GM23338 (cell line): ENCODE data around the gene DCDC2.

Source experiments
- CREB1 ChIP-seq: fragments of 250-450 bp; sonication (Bioruptor Pico); IDR thresholded peaks from 2 replicates; pipeline ENCODE4 v1.5.0; 2020; ENCODE audit warnings: low read depth, mild to moderate bottlenecking, moderate library complexity
- EZH2 ChIP-seq: fragments of 200-600 bp; sonication (generic); IDR thresholded peaks from one replicate; pipeline ENCODE4 v1.8.0; 2017; ENCODE audit warnings: antibody characterized with exemption, mild to moderate bottlenecking, low read depth; ENCODE audit not compliant: unreplicated experiment
- EZH2phosphoT487 ChIP-seq: fragments of 200-600 bp; sonication (generic); IDR thresholded peaks from one replicate; pipeline ENCODE4 v1.8.1; 2018; ENCODE audit warnings: antibody characterized with exemption; ENCODE audit not compliant: unreplicated experiment
- NANOG ChIP-seq: IDR thresholded peaks from 2 replicates; pipeline ENCODE4 v1.6.1; 2016; ENCODE audit warnings: antibody characterized with exemption, borderline replicate concordance
- POLR2AphosphoS5 ChIP-seq: IDR thresholded peaks from 2 replicates; pipeline ENCODE4 v1.6.1; 2016; ENCODE audit warnings: antibody characterized with exemption, low read depth
- REST ChIP-seq: IDR thresholded peaks from one replicate; pipeline ENCODE4 v1.6.1; 2018; ENCODE audit warnings: antibody characterized with exemption; ENCODE audit not compliant: unreplicated experiment
- ZNF114 ChIP-seq: fragments of 250-450 bp; sonication (Bioruptor Pico); IDR thresholded peaks from 2 replicates; pipeline ENCODE4 v1.5.0; 2020; ENCODE audit warnings: mild to moderate bottlenecking, moderate library complexity
- TF ChIP-seq, protein P1 (sequence below), 2 experiments: fragments of 200-600 bp in 1 of 2; sonication (generic) in 1 of 2; conservative IDR thresholded peaks; 2 replicates each; pipeline versions ENCODE4 v1.5.1 to v1.6.1; 2016 to 2017; ENCODE audit warnings: antibody characterized with exemption in 2 of 2, low read depth in 2 of 2, mild to moderate bottlenecking in 2 of 2, moderate library complexity in 1 of 2
- TF ChIP-seq, protein P2 (sequence below): IDR thresholded peaks from 2 replicates; pipeline ENCODE4 v1.6.1; 2016; ENCODE audit warnings: antibody characterized with exemption

DNA sequence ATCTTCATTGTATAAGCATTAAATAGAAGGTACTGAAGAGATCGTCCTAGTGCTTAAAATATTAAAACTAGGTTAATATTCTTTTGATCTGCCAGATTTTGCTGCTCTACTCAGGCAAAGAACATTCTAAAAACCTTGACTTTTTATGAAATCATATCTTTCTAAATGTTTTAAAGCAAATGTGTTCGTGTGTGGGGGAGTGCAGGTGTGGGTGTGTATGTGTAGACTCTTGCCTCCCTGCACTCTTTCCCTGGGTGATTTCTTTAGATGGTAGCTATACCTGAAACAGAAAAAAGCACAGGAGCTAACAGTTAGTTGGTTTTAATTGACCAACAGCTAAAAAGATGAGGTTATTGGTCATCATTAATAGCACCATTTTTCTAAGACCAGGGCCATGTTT lies 226.1 kb downstream of the DCDC2 start:
- TF ChIP-seq EZH2, result no peak
- no peak for TF ChIP-seq POLR2AphosphoS5
- TF ChIP-seq, protein P1, sequence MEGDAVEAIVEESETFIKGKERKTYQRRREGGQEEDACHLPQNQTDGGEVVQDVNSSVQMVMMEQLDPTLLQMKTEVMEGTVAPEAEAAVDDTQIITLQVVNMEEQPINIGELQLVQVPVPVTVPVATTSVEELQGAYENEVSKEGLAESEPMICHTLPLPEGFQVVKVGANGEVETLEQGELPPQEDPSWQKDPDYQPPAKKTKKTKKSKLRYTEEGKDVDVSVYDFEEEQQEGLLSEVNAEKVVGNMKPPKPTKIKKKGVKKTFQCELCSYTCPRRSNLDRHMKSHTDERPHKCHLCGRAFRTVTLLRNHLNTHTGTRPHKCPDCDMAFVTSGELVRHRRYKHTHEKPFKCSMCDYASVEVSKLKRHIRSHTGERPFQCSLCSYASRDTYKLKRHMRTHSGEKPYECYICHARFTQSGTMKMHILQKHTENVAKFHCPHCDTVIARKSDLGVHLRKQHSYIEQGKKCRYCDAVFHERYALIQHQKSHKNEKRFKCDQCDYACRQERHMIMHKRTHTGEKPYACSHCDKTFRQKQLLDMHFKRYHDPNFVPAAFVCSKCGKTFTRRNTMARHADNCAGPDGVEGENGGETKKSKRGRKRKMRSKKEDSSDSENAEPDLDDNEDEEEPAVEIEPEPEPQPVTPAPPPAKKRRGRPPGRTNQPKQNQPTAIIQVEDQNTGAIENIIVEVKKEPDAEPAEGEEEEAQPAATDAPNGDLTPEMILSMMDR (conservative IDR thresholded peaks at IDR 0.05; ENCODE audit: low read depth in 2 of 2), result no peak
- no peak for TF ChIP-seq EZH2phosphoT487
- no peak for TF ChIP-seq REST
- no peak for TF ChIP-seq ZNF114
- TF ChIP-seq CREB1 (CRISPR knock-in tag), result no peak
- TF ChIP-seq, protein P2, sequence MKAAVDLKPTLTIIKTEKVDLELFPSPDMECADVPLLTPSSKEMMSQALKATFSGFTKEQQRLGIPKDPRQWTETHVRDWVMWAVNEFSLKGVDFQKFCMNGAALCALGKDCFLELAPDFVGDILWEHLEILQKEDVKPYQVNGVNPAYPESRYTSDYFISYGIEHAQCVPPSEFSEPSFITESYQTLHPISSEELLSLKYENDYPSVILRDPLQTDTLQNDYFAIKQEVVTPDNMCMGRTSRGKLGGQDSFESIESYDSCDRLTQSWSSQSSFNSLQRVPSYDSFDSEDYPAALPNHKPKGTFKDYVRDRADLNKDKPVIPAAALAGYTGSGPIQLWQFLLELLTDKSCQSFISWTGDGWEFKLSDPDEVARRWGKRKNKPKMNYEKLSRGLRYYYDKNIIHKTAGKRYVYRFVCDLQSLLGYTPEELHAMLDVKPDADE, result no peak
- TF ChIP-seq NANOG, result no peak
